HG03045 (cell line): ENCODE measurements around the gene TULP4.

Experiments used
- ATAC-seq: cut with Tn5 transposase; IDR thresholded peaks from one replicate; pipeline ENCODE4 v1.9.1; 2021; ENCODE audit warnings: mild to moderate bottlenecking, moderate library complexity; ENCODE audit not compliant: unreplicated experiment

TULP4 gene

DNA sequence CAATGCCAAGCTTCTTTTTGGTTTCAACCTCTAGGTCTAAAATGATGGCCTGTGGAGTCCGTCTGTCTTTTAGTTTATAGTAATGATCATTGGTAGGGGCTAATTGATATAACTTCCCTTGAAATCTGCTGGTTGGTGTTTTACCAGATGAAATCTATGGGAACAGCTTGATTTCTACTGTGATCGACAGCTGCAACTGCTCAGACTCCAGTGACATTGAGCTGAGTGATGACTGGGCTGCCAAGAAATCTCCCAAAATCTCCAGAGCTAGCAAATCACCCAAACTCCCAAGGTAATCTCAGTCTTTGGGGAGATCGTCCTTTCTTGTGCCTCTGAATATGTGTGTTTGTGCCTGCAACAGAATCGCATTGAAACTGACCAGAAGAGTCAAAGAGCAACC is 177.2 kb downstream of the TULP4 start:
- ATAC-seq = no peak

DNA sequence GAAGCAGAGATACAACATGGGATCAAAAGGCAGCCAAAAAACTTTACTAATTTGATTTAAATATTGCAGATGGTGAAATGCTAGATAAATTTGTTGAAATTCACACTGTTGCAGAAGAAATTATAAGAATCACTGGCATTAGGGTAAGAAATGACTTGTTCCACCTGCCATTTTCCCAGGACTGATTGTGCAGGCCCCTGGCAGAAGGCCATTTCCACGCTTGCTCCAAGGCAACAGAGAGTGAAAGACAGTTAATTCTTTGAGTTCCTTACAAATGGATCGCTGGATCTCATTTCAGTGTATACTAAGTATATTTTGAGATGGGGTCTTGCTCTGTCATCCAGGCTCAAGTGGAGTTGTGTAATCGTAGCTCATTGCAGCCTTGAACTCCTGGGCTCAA is 180.6 kb downstream of the TULP4 start:
- no peak for ATAC-seq

DNA sequence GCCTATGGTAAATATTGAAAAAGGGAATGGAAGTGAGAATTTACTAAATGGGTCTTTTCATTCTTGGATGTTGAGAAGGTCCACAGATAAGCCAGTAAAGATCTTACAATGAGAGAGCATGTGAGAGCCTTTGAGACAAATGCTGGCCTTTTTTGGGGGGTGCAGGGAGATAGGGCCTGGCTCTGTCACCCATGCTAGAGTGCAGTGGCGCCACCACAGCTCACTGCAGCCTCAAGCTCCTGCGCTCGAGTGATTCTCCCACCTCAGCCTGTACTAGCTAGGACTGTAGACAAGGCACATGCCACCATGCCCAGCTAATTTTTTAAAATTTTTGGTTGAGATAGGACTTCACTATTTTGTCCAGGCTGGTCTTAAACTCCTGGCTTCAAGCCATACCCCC is 184.4 kb downstream of the TULP4 start:
- ATAC-seq = no peak

DNA sequence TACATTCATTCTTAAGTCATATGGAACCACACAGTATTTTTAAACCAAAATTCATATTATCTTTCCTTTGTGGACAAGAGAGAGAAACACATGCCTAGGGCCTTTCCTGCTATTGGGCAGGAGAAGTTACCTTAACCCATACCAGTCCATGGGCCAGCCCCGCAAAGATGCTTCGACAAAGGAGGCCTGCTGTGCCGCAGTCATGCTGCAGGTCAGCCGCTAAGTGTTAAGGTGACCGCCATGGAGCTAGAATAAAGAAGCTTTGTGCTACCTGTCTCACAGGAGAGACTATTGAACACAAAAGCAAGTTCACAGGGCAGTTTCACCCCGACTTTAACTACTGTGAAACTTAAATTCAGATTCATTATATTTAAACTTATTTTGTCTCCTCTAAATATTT is 185.4 kb downstream of the TULP4 start:
- ATAC-seq = no peak

DNA sequence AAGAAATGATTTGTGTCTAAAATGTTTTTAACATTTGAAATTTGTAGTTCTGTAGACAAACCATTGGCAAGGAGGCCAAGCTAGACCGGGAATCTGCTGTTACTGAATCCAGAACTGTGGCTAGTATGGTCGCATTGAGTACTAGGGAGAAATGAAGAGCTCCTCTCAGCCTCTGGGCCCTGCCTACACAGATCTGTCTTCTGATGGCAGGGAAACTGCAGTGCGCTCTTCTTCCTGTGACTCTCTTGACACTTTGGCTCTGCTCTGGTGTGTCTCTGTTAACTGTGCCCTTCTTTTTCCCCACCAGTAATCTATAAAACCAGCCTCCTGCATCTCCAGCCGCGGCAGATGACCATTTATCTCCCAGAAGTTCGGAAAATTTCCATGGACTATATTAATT is 186.1 kb downstream of the TULP4 start:
- no peak for ATAC-seq

DNA sequence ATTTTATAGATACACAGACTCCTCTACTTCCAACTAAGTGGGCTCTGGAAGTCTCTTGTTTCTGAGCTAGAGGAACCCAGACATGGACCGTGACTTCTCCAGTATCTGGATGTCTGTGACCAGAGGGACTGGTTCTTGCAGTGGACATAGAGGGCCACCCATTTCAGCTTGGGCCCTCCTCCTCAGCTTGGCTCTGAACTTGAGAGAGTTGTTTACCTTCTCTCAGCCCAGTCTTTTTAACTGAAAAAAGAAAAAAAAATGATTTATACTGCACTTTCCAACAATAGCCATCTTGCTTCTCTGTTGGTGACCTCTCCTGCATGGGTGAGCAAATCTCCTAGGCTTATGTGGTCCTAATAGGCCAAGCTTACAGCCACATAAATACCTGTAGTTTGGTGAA is 187.3 kb downstream of the TULP4 start:
- no peak for ATAC-seq

DNA sequence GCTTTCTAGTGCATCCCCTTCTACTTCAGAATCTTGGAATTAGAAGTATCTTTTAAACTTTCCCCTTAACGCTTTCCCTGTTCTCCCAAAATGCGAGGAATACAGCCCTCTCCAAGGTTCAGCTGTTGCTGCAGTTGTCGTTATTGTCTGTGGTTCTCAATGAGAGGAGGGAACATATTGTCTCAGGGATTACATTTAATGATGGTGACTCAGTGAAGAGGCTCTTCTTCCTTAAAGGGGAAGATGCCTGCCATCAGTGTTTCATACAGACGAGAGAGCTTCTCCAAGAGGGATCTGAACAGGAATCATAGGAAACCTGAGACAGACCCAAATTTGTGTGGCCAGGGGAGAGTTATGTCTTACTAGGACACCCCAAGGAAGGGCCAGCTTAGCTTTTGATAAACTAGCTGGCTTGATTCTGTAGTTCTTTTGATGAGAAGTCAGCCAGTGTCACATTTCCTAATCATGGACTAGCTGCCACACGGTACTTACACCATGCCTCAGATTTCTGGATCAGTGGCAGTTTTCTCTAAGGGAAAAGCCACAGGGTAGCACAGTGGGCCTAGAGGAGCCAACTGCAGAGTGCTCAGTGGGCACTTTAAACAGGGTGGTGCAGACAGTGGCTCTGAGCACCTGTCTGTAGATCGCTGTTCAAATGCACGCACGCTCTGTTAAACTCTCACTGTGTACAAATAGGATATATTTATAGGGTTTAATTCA is 187.9 kb downstream of the TULP4 start:
- ATAC-seq = no peak

DNA sequence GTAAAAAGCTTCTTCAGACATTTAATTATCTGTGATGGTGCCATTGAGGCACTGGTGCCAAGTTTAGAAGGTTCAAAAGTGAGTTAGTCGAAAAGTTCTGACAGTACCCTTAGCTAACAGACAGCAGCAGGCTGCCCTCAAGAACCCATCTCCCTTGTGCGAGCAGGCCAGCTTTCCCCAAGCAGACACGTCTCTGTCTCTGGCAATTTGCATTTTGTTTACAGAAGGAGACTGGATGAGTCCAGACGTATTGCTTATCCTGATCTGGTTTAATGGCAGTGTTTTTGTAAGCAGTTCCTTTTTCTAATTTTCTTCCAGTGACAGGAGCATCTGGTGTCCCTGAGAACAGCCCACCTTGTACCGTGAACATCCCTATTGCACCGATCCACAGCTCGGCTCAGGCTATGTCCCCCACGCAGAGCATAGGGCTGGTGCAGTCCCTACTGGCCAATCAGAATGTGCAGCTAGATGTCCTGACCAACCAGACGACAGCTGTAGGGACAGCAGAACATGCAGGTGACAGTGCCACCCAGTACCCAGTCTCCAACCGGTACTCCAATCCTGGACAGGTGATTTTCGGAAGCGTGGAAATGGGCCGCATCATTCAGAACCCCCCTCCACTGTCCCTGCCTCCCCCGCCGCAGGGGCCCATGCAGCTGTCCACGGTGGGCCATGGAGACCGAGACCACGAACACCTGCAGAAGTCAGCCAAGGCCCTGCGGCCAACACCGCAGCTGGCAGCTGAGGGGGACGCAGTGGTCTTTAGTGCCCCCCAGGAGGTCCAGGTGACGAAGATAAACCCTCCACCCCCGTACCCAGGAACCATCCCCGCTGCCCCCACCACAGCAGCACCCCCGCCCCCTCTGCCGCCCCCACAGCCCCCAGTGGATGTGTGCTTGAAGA is 189.3 kb downstream of the TULP4 start:
- ATAC-seq = no peak

DNA sequence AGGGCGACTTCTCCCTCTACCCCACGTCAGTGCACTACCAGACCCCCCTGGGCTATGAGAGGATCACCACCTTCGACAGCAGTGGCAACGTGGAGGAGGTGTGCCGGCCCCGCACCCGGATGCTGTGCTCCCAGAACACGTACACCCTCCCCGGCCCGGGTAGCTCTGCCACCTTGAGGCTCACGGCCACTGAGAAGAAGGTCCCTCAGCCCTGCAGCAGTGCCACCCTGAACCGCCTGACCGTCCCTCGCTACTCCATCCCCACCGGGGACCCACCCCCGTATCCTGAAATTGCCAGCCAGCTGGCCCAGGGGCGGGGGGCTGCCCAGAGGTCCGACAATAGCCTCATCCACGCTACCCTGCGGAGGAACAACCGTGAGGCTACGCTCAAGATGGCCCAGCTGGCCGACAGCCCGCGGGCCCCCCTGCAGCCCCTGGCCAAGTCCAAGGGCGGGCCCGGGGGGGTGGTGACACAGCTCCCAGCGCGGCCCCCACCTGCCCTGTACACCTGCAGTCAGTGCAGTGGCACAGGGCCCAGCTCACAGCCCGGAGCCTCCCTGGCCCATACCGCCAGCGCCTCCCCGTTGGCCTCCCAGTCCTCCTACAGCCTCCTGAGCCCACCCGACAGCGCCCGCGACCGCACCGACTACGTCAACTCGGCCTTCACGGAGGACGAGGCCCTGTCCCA is 190.1 kb downstream of the TULP4 start:
- ATAC-seq = no peak

DNA sequence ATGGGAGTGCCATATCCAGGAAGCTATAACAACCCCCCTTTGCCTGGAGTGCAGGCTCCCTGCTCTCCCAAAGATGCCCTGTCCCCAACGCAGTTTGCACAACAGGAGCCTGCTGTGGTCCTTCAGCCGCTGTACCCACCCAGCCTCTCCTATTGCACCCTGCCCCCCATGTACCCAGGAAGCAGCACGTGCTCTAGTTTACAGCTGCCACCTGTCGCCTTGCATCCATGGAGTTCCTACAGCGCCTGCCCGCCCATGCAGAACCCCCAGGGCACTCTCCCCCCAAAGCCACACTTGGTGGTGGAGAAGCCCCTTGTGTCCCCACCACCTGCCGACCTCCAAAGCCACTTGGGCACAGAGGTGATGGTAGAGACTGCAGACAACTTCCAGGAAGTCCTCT is 191.0 kb downstream of the TULP4 start:
- no peak for ATAC-seq

DNA sequence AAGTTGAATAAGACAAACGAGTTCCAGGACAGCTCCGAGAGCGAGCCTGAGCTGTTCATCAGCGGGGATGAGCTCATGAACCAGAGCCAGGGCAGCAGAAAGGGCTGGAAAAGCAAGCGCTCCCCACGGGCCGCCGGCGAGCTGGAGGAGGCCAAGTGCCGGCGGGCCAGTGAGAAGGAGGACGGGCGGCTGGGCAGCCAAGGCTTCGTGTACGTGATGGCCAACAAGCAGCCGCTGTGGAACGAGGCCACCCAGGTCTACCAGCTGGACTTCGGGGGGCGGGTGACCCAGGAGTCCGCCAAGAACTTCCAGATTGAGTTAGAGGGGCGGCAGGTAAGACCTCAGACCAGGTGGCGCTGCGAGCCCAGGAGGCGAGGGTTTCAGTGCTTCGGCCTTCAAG is 191.6 kb downstream of the TULP4 start:
- ATAC-seq = no peak

DNA sequence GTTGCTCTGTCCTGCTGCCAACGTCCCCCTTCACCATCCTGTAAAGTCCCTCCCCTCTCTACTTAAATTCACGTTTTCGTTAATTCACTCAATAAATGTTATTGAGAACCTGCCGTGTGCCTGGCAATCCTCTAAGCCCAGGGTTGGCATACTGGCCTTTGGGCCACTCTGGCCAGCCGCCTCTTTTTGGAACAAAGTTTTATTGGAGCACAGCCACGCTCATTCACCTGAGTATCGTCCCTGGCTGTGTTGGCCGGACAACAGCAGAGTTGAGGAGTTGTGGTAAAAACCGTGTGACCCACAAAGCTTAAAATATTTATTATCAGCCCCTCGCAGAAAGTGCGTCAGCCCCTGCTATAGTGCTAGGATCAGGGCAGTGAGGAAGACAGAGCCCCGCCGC is 192.9 kb downstream of the TULP4 start:
- no peak for ATAC-seq

DNA sequence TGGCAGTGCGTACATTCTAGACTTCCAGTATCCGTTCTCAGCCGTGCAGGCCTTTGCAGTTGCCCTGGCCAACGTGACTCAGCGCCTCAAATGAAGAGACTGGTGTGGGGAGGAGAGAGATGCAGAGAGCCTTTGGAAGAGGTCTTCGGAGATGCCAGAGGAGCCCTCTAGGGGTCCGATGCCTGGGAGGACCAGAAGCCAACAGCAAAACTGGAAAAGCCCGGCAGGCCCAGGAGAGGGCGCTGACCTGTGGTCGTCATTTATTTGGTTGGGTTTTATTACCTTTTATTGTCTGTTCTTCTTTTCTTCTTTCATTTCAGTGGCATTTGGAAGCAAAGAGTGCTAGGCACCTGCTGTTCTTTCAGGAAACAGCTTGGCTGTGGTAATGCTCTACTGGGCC is 194.3 kb downstream of the TULP4 start:
- ATAC-seq = no peak

DNA sequence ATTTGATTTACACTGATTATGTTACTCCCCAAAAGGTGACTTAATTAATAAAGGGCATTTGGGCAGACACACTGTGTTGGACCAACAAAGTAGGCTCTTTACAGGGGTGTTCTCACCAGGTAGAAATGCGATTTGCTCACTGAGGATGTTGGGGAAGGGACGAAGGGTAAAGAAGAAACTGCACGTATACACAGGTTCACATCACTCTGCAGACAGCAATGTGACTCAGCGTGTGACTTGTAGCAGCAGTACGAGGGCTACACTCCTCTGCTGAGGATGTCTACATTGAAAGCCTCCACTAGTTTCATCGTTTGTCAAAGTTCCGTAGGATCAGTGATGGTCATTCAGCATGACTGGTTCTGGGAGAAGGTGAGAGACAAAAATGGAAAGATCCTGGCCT is 194.9 kb downstream of the TULP4 start:
- ATAC-seq = no peak

DNA sequence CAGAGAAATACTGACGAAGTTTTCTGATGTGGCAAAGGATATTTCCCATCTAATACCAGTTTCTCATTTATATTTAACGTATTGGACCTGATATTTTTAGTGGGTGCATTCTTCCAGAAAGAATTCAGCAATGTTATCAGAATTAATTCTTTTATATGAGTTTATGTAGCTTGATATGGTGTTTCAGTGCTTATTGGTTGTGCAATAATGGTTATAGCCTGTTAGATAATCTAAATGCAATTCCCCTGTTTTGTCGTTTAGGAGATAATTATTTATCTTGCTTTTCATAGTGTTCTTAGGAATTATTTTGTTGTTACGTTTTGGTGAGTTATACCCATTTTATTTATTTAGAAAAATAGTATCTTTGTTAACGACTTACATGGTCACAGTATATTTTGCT is 196.2 kb downstream of the TULP4 start:
- no peak for ATAC-seq

DNA sequence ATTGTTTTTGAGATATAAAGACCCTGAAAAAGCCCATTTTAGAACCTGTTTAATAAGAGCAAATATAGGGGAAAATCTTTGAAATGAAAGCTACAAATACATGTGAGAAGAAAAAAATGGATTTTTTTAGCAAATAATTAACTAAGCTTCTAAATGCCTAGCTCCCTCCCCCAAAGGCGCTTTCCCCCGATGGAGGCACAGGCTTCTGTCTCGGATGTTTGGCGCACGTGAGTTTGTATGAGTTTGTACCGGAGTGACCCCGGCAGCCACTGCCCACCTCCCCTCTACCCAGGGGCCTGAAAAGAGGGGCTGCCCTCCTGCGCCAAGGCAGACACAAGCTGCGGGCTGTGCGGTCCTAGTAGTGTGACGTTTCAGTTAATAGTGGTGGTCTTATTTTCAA is 197.2 kb downstream of the TULP4 start:
- no peak for ATAC-seq

DNA sequence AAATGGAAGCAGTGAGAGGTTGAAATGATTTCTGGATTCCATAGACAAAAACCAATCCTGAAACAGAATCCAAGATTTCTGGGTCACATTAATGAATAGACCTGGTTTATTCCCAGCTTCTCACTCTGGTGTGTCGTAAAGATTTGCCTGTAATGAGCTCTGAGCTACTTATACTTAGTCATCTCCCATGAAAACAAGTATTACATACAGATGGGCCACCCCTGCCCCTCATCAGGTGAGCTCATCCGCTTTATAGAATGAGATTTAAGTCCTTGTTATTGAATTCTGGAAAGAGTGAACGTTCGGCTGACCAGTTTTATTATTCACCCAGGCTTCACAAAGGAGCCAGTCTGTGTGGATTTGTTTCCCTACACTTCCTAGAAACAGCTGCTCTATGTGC is 200.5 kb downstream of the TULP4 start:
- no peak for ATAC-seq

DNA sequence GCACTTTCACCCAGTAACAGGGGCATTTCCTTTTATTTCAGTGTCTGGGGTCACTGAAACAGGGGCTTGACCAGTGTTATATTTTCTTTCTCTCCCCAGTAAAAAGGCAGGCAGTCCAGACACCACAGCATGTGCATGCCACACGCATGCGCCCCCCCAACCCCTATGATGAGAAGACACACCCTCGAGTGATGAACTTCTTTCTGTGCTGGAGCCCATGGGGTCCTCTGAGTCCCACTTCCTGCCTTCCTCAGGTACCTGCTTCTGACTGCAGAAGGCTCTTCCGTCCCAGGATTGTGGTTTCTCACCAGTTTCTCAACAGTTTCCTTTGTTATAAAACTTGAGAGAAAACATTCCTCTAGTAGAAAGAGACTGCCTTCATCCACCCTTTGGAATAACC is 201.9 kb downstream of the TULP4 start:
- ATAC-seq = no peak

DNA sequence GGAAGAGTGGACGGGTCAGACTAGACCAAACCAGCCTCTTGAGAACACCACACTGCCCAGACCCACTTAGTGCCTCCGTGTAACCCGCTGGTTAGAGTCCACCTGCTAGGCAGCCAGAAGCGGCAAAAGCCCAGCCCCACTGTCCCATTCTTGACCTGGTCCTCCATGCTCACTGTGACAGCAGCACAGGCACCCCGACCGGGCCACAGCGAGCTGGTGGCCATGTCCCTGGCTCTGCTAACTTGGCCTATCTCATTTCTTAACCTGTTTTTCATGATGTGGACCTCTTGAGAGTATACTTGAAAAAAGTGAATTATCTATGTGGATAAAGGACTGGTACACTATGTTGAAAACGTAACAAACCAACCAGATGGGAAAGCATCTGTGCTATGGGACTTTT is 202.7 kb downstream of the TULP4 start:
- no peak for ATAC-seq

DNA sequence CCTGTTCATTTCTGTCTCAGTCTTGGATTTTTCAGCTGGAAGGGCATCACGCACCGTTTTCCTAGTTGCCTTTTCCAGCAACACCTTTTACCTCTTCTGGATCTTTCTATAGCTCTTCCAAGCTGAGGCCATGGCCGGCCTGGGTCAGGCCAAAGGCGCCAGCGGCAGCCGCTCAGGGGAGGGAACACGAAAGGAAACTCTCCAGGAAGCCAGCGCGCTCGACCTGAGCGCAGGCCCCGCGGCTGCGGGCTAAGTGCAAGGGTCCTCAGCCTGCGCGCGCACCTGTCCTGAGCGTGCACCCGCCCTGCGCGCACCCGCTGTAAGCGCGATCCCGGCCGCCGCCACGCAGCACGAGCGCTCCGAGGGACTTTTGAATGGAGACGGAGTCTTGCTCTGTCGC is 203.8 kb downstream of the TULP4 start:
- ATAC-seq = no peak

DNA sequence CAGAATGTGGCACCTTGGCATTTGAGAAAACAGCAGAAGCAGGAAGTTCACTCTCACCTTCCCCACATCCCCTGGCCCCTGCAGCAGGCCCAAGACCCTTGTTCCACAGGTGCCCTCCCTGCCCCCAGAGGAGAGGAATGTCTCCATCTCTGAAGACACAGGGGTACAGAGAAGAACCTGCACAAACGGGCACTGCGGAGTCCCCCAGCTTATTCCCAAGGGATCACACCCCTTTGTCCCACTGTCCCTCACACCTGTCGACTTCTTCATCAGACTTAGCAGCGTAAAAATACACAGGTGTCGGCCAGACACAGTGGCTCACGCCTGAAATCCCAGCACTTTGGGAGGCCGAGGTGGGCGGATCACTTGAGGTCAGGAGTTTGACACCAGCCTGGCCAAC is 204.8 kb downstream of the TULP4 start:
- no peak for ATAC-seq

DNA sequence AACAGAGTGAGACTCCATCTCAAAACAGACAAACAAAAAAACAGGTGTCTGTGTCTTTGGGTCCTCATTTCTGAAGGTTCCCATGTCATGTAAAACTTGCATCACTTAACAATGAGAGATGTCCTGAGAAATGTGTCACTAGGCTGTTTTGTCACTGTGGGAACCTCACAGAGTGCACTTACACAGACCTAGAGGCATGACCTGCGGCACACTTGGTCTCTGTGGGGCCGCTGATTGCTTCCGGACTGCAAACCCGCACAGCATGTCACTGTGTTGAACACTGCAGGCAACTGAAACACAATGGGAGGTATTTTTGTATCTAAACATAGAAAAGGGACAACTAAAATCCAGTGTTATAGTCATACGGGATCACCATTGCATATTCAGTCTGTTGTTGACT is 205.3 kb downstream of the TULP4 start:
- ATAC-seq = no peak
